K562 (cell line): Measurements from ENCODE around the gene MIER2. TPM values are rescaled to one million over a fixed set of nuclear protein-coding genes. Genes with fewer than 3 reads are reported as not detected.

Source experiments
- ATAC-seq: fragments of 200-7000 bp; cut with Tn5 transposase; 3 replicates; pipeline ENCODE4 v1.9.1; 2020; ENCODE audit warnings: moderate library complexity
- BruUV-seq: library from RNA; stranded (reverse); fragments of 400-500 nt; replicated peaks from 2 replicates; lab custom pipeline; 2021; lab: Mats Ljungman, UMichigan
- CTCF ChIA-PET: fragments of 300-600 bp; formaldehyde crosslinking; extraction: SDS; loops from one replicate; lab custom pipeline; 2021; ENCODE audit warnings: low intra/inter-chr PET ratio; lab: Yijun Ruan, JAX
- POLR2A ChIA-PET: fragments of 300-600, 350-650 bp; sonication (Branson Sonifier 250); formaldehyde crosslinking; extraction: SDS; loops from one replicate; lab custom pipeline; 2021; ENCODE audit warnings: antibody characterized with exemption, inconsistent platforms; lab: Yijun Ruan, JAX
- DNase-seq, 4 experiments: peaks; one replicate each; pipeline versions ENCODE4 v3.0.0 to v3.0.0-alpha.2; 2011 to 2018; ENCODE audit warnings: low spot score in 3 of 4, mixed read lengths in 3 of 4; ENCODE audit errors: extremely low read depth in 1 of 4
- FAIRE-seq: peaks from 2 replicates; lab custom pipeline; 2011; peaks lifted over from hg19 to GRCh38; lab: Jason Lieb, UNC
- H2AFZ ChIP-seq: 2 replicates; pipeline ENCODE4 v1.6.0; 2011; ENCODE audit warnings: low read depth, low read length, control low read depth, inconsistent platforms
- H3K27ac ChIP-seq: fragments of 200-600 bp; 3 replicates; pipeline ENCODE4 v1.8.0; 2011; ENCODE audit warnings: low read depth, mild to moderate bottlenecking, control low read depth, inconsistent platforms, low read length, moderate library complexity, mixed read lengths; ENCODE audit errors: extremely low read depth
- H3K27me3 ChIP-seq, 2 experiments: fragments of 300-600 bp in 1 of 2; 2 replicates in 1 of 2; 3 replicates in 1 of 2; pipeline versions ENCODE4 v1.6.0 to v1.8.0; 2011; ENCODE audit warnings: inconsistent platforms in 2 of 2, low read length in 2 of 2, mild to moderate bottlenecking in 1 of 2, mixed read lengths in 1 of 2, moderate library complexity in 1 of 2; ENCODE audit not compliant: control insufficient read depth in 2 of 2, insufficient read depth in 2 of 2
- H3K36me3 ChIP-seq: fragments of 300-600 bp; 3 replicates; pipeline ENCODE4 v1.8.0; 2011; ENCODE audit warnings: mild to moderate bottlenecking, low read length, inconsistent platforms; ENCODE audit not compliant: control insufficient read depth, insufficient read depth
- H3K4me1 ChIP-seq, 2 experiments: fragments of 200-600 bp in 1 of 2; replicated peaks in 1 of 2; 2 replicates in 1 of 2; 3 replicates in 1 of 2; pipeline versions ENCODE4 v1.5.1 to v1.8.0; 2011; ENCODE audit warnings: inconsistent platforms in 2 of 2, low read length in 2 of 2, mild to moderate bottlenecking in 1 of 2, mixed read lengths in 1 of 2, moderate library complexity in 1 of 2; ENCODE audit not compliant: control insufficient read depth in 2 of 2, insufficient read depth in 2 of 2
- H3K4me2 ChIP-seq: 2 replicates; pipeline ENCODE4 v1.6.1; 2011; ENCODE audit warnings: low read length, control low read depth, inconsistent platforms, mixed read lengths; ENCODE audit not compliant: insufficient read depth
- H3K4me3 ChIP-seq: fragments of 200-600 bp; sonication (generic), shearing (Covaris generic); 2 replicates; pipeline ENCODE4 v1.5.1; 2016; ENCODE audit warnings: control low read depth, inconsistent platforms
- H3K79me2 ChIP-seq: fragments of 200-600 bp; 3 replicates; pipeline ENCODE4 v1.8.0; 2011; ENCODE audit warnings: low read length, inconsistent platforms; ENCODE audit not compliant: control insufficient read depth, insufficient read depth
- H3K9ac ChIP-seq, 2 experiments: 2 replicates each; pipeline versions ENCODE4 v1.6.0 to v1.6.1; 2011; ENCODE audit warnings: low read depth in 2 of 2, low read length in 2 of 2, control low read depth in 1 of 2, inconsistent platforms in 1 of 2, mild to moderate bottlenecking in 1 of 2, mixed read lengths in 1 of 2; ENCODE audit not compliant: insufficient read depth in 1 of 2
- H3K9me1 ChIP-seq: one replicate; pipeline ENCODE4 v1.6.0; 2011; ENCODE audit warnings: inconsistent platforms, mild to moderate bottlenecking, low read length, moderate library complexity; ENCODE audit not compliant: control insufficient read depth, insufficient read depth
- H3K9me3 ChIP-seq: replicated peaks from 2 replicates; pipeline ENCODE4 v1.5.1; 2011; ENCODE audit warnings: low read depth, low read length, inconsistent platforms; ENCODE audit not compliant: control insufficient read depth, insufficient read depth
- H4K20me1 ChIP-seq: replicated peaks from 2 replicates; pipeline ENCODE4 v1.6.1; 2011; ENCODE audit warnings: low read length, inconsistent platforms, mixed read lengths; ENCODE audit not compliant: control insufficient read depth, insufficient read depth
- E2F8 ChIP-seq: fragments of 450-650 bp; IDR thresholded peaks from 2 replicates; pipeline ENCODE4 v1.7.1; 2018; ENCODE audit warnings: mild to moderate bottlenecking, low read depth; ENCODE audit not compliant: partially characterized antibody
- HCFC1 ChIP-seq: IDR thresholded peaks from 2 replicates; pipeline ENCODE4 v1.6.1; 2012; ENCODE audit warnings: low read depth, low read length, improper control_type of control experiment
- HDAC6 ChIP-seq: IDR thresholded peaks from 2 replicates; pipeline ENCODE4 v1.6.1; 2012; ENCODE audit warnings: low read depth, mild to moderate bottlenecking, control low read depth, inconsistent platforms, low read length, moderate library complexity
- MTA1 ChIP-seq: fragments of 450-650 bp; IDR thresholded peaks from 2 replicates; pipeline ENCODE4 v1.6.1; 2017; ENCODE audit warnings: borderline replicate concordance
- NFIX ChIP-seq: fragments of 250-450 bp; sonication (Bioruptor Pico); IDR thresholded peaks from 2 replicates; pipeline ENCODE4 v1.4.0; 2020; ENCODE audit warnings: low read depth, mild to moderate bottlenecking, moderate library complexity
- NFXL1 ChIP-seq: fragments of 450-650 bp; formaldehyde crosslinking; IDR thresholded peaks from 2 replicates; pipeline ENCODE4 v1.4.0; 2021; ENCODE audit warnings: mild to moderate bottlenecking
- NFYB ChIP-seq: IDR thresholded peaks from 2 replicates; pipeline ENCODE4 v1.6.1; 2011; ENCODE audit warnings: mild to moderate bottlenecking, moderate library complexity; ENCODE audit not compliant: insufficient read length; ENCODE audit errors: extremely low read depth
- SMARCA4 ChIP-seq: fragments of 450-650 bp; IDR thresholded peaks from 2 replicates; pipeline ENCODE4 v1.6.1; 2016
- TAF15 ChIP-seq: fragments of 200-400 bp; formaldehyde crosslinking; IDR thresholded peaks from 2 replicates; pipeline ENCODE4 v1.6.1; 2017; ENCODE audit warnings: mild to moderate bottlenecking, low read depth, low read length, moderate library complexity
- ZBTB34 ChIP-seq: fragments of 250-450 bp; sonication (Bioruptor Pico); IDR thresholded peaks from 2 replicates; pipeline ENCODE4 v1.8.0; 2021; ENCODE audit warnings: mild to moderate bottlenecking, moderate library complexity
- ZNF239 ChIP-seq: fragments of 250-450 bp; sonication (Bioruptor Pico); IDR thresholded peaks from 2 replicates; pipeline ENCODE4 v1.4.0; 2020; ENCODE audit warnings: mild to moderate bottlenecking
- ZSCAN32 ChIP-seq: fragments of 450-650 bp; formaldehyde crosslinking; IDR thresholded peaks from 2 replicates; pipeline ENCODE4 v1.4.0; 2020; ENCODE audit warnings: mild to moderate bottlenecking, moderate library complexity
- WGBS: fragments of 100-300 bp; shearing (Covaris generic); methylation state at CpG from one replicate; pipeline ENCODE4 v1.1.6; 2016; ENCODE audit warnings: low coverage, mixed read lengths; ENCODE audit not compliant: insufficient coverage; ENCODE audit errors: missing lambda C conversion rate; 5-methylcytosine and 5-hydroxymethylcytosine counted together
- in situ Hi-C: fragments of 300-500 bp; cut with MboI; formaldehyde crosslinking; loops from 4 replicates; pipeline ENCODE4 v1.15.0; 2018; ENCODE audit warnings: inconsistent platforms, mixed read lengths
- intact Hi-C: fragments of 100-400 bp; cut with micrococcal nuclease; formaldehyde crosslinking; loops from 2 replicates; pipeline ENCODE4 v1.14.2; 2022
- polyA plus RNA-seq, 8 experiments: library from polyadenylated mRNA; depleted of rRNA in 4 of 8; stranded (reverse) in 5 of 8; unstranded in 3 of 8; fragments of >200 nt; fragmentation: Nextera tagmentation in 2 of 8; fragmentation: Illumina TruSeq in 1 of 8; extraction: Ambion mirVana in 2 of 8; extraction: Trizol in 1 of 8; gene quantifications; 2 replicates each; pipeline versions ENCODE4 v1.2.1 to v1.2.3, GENCODE V29; 2011 to 2014; ENCODE audit warnings: inconsistent platforms in 1 of 8, missing spikeins in 1 of 8
- total RNA-seq, 7 experiments: library from RNA; depleted of rRNA in 6 of 7; stranded (reverse); fragments of >200 nt in 6 of 7; fragmentation: Illumina TruSeq in 2 of 7; extraction: Trizol in 2 of 7; gene quantifications; 2 replicates each; pipeline versions ENCODE4 v1.2.1 to v1.2.3, GENCODE V29; 2011 to 2021; ENCODE audit warnings: low replicate concordance in 1 of 7
- TF ChIP-seq, protein P1 (sequence below), 3 experiments: IDR thresholded peaks in 2 of 3; conservative IDR thresholded peaks in 1 of 3; 2 replicates each; pipeline ENCODE4 v1.5.1; 2011 to 2012; ENCODE audit warnings: low read length in 3 of 3, mild to moderate bottlenecking in 3 of 3, control low read depth in 2 of 3, improper control_type of control experiment in 1 of 3, inconsistent platforms in 1 of 3, low read depth in 1 of 3, mixed read lengths in 1 of 3, moderate library complexity in 1 of 3; ENCODE audit not compliant: insufficient read depth in 2 of 3
- TF ChIP-seq, protein P2 (sequence below): fragments of 200-800 bp; sonication (Bioruptor generic); IDR thresholded peaks from 2 replicates; pipeline ENCODE4 v1.6.1; 2017; ENCODE audit warnings: missing genetic modification characterization, missing compliant biosample characterization

The MIER2 gene
- total and polyA plus RNA-seq, 9 of the 15 experiments (the other 6 are each of a cell fraction or from before 2014, with no cell fraction given), result 0.46 to 34.7 (median 15.6) TPM

GRCh38 chr19:343941-344624 lies 513 bp downstream of the MIER2 start:
- Histone ChIP-seq H4K20me1 (peaks cover 17% of the 10 kb centered on the region), H3K27me3 (no peaks in the 10 kb centered on the region), H3K4me2 (peak overlapping the region; percentile 88), H3K9ac (peak overlapping the region; percentile 83 to 95), H3K27ac (peak overlapping the region; percentile 74), H3K4me3 (peak overlapping the region; percentile 80), H2AFZ (0 out of 2 replicates have a peak overlapping the region, but pooled peaks have one; percentile 27), H3K79me2 (peaks cover 52% of the 10 kb centered on the region), H3K4me1 (peaks cover 36 to 45% of the 10 kb centered on the region in 2 experiments; a peak in 4 of 5 replicates), H3K9me1 (peaks cover 15% of the 10 kb centered on the region), H3K9me3 (peaks cover 4% of the 10 kb centered on the region; the same call in 1 of the 2 replicates), H3K36me3 (peaks cover 41% of the 10 kb centered on the region; the same call in 2 of the 3 replicates)
- ChIA-PET CTCF (interaction anchor here (0.7 kb wide), 1 partner anchor 10 kb away, joined by 4 read pairs; no protein-coding TSS in a partner anchor), POLR2A (interaction anchor here (0.7 to 1.3 kb wide), 4 partner anchors 20 to 228 kb away, joined by 3 to 4 read pairs (median 3); partner anchors contain the start of gene BSG)
- FAIRE-seq (peak; percentile 82), ATAC-seq (peak; percentile 28), DNase-seq (peak; percentile 49 to 93 (median 92))
- 3% methylated on average over 18 of the region's 70 CpGs for WGBS
- in situ Hi-C loops (no loop called here), intact Hi-C loops (no loop called here)
- no TSS peak for BruUV-seq
- TF ChIP-seq ZBTB34 (CRISPR knock-in tag) (no peak), ZSCAN32 (CRISPR knock-in tag) (no peak), ZNF239 (no peak), NFXL1 (CRISPR knock-in tag) (no peak), E2F8 (no peak), HCFC1 (no peak), TAF15 (no peak), MTA1 (no peak), SMARCA4 (no peak), HDAC6 (no peak), NFIX (CRISPR knock-in tag) (no peak), NFYB (no peak)
- TF ChIP-seq, protein P1, sequence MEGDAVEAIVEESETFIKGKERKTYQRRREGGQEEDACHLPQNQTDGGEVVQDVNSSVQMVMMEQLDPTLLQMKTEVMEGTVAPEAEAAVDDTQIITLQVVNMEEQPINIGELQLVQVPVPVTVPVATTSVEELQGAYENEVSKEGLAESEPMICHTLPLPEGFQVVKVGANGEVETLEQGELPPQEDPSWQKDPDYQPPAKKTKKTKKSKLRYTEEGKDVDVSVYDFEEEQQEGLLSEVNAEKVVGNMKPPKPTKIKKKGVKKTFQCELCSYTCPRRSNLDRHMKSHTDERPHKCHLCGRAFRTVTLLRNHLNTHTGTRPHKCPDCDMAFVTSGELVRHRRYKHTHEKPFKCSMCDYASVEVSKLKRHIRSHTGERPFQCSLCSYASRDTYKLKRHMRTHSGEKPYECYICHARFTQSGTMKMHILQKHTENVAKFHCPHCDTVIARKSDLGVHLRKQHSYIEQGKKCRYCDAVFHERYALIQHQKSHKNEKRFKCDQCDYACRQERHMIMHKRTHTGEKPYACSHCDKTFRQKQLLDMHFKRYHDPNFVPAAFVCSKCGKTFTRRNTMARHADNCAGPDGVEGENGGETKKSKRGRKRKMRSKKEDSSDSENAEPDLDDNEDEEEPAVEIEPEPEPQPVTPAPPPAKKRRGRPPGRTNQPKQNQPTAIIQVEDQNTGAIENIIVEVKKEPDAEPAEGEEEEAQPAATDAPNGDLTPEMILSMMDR (IDR thresholded peaks at IDR 0.05 in 2 of 3, conservative IDR thresholded peaks at IDR 0.05 in 1 of 3; ENCODE audit: insufficient read depth in 2 of 3, low read depth in 1 of 3, low read length in 3 of 3), result no peak
- TF ChIP-seq, protein P2, sequence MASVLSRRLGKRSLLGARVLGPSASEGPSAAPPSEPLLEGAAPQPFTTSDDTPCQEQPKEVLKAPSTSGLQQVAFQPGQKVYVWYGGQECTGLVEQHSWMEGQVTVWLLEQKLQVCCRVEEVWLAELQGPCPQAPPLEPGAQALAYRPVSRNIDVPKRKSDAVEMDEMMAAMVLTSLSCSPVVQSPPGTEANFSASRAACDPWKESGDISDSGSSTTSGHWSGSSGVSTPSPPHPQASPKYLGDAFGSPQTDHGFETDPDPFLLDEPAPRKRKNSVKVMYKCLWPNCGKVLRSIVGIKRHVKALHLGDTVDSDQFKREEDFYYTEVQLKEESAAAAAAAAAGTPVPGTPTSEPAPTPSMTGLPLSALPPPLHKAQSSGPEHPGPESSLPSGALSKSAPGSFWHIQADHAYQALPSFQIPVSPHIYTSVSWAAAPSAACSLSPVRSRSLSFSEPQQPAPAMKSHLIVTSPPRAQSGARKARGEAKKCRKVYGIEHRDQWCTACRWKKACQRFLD, result 0 out of 2 replicates have a peak, but pooled peaks have one; percentile 70
